Esophagus muscularis mucosa (tissue), 4 donors: ENCODE measurements around the gene ANK2. TPM values are rescaled to one million over a fixed set of nuclear protein-coding genes. Genes with fewer than 3 reads are reported as not detected.
"Not testable (repeated sequence)": the region's sequence is repeated elsewhere in the genome, so short reads cannot be mapped to it uniquely, and the experiment has no call there.

ENCODE experiments used
- DNase-seq: peaks from one replicate; pipeline ENCODE4 v3.0.0-alpha.2; 2017; ENCODE audit errors: extremely low spot score
- H3K27ac ChIP-seq, 4 donors: fragments of 200-600 bp; sonication (generic); replicated peaks in 1 of 4; 1 replicate in 3 of 4; 2 replicates in 1 of 4; pipeline ENCODE4 v1.5.1; 2016 to 2019; ENCODE audit warnings: mild to moderate bottlenecking in 1 of 4
- H3K27me3 ChIP-seq, 4 donors: fragments of 200-600 bp; sonication (generic); one replicate each; pipeline versions ENCODE4 v1.5.1 to v1.6.0; 2016 to 2019
- H3K36me3 ChIP-seq, 4 donors: fragments of 200-600 bp; sonication (generic); one replicate each; pipeline ENCODE4 v1.5.1; 2016 to 2019
- H3K4me1 ChIP-seq, 4 donors: fragments of 200-600 bp; sonication (generic); one replicate each; pipeline ENCODE4 v1.5.1; 2016 to 2019
- H3K4me3 ChIP-seq, 4 donors: fragments of 200-600 bp; sonication (generic); 1 replicate in 2 of 4; 2 replicates in 2 of 4; pipeline ENCODE4 v1.5.1; 2016 to 2019; ENCODE audit warnings: mild to moderate bottlenecking in 4 of 4, moderate library complexity in 1 of 4
- H3K9me3 ChIP-seq, 4 donors: fragments of 200-600 bp; sonication (generic); 1 replicate in 3 of 4; 2 replicates in 1 of 4; pipeline ENCODE4 v1.5.1; 2016 to 2019
- EP300 ChIP-seq: sonication (generic); formaldehyde crosslinking; IDR thresholded peaks from one replicate; pipeline ENCODE4 v1.6.1; 2017; ENCODE audit warnings: antibody characterized with exemption
- POLR2A ChIP-seq: fragments of 450-650 bp; IDR thresholded peaks from one replicate; pipeline ENCODE4 v1.6.1; 2017; ENCODE audit warnings: antibody characterized with exemption, moderate library complexity, mild to moderate bottlenecking, low read depth
- POLR2AphosphoS5 ChIP-seq, 2 donors: sonication (generic); formaldehyde crosslinking; IDR thresholded peaks; one replicate each; pipeline ENCODE4 v1.6.1; 2017; ENCODE audit warnings: antibody characterized with exemption in 2 of 2
- WGBS: methylation state at CpG from one replicate; pipeline ENCODE4 v1.1.5; 2018; 5-methylcytosine and 5-hydroxymethylcytosine counted together
- intact Hi-C: fragments of 100-400 bp; cut with DNase I; formaldehyde crosslinking; loops from one replicate; pipeline ENCODE4 v1.15.1; 2023
- total RNA-seq, 4 donors: library from RNA; depleted of rRNA; stranded (reverse); fragments of >200 nt; gene quantifications; one replicate each; pipeline versions ENCODE4 v1.1.0 to v1.2.1, GENCODE V29; 2016
- TF ChIP-seq, protein P1 (sequence below), 3 experiments: fragments of 200-600 bp in 2 of 3; fragments of 450-650 bp in 1 of 3; sonication (generic) in 2 of 3; IDR thresholded peaks; one replicate each; pipeline ENCODE4 v1.5.1; 2017 to 2019; ENCODE audit warnings: antibody characterized with exemption in 3 of 3, mild to moderate bottlenecking in 2 of 3, moderate library complexity in 1 of 3

Gene ANK2
- total RNA-seq, 4 donors from 2014 or later, result 76.8 to 88.0 (median 82.8) TPM

DNA sequence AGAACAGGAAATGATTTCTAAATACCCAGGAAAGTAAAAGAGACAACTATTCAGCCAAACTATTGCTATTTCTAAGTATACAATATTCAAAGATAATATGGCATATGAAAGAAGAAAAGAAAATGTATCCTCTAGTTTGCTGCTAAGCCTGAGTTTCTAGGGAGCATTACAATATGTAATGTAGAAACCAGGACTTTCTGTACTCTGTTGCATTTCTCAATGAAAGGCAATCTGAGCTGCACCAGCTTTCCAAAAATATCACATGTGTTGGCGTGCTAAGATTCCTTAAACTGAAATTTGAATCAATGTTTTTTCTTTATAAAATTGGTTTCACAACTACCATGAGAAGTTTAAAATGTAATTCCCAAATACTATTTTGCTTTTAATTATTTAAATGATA, 129.6 kb downstream of the ANK2 start:
- 68% methylated on average over 1 of the region's 1 CpG for WGBS
- TF ChIP-seq EP300 (no peak), POLR2AphosphoS5 (IDR thresholded peaks at IDR 0.05) (peak in 1 of 2 donors; percentile 14), POLR2A (no peak)
- TF ChIP-seq, protein P1, sequence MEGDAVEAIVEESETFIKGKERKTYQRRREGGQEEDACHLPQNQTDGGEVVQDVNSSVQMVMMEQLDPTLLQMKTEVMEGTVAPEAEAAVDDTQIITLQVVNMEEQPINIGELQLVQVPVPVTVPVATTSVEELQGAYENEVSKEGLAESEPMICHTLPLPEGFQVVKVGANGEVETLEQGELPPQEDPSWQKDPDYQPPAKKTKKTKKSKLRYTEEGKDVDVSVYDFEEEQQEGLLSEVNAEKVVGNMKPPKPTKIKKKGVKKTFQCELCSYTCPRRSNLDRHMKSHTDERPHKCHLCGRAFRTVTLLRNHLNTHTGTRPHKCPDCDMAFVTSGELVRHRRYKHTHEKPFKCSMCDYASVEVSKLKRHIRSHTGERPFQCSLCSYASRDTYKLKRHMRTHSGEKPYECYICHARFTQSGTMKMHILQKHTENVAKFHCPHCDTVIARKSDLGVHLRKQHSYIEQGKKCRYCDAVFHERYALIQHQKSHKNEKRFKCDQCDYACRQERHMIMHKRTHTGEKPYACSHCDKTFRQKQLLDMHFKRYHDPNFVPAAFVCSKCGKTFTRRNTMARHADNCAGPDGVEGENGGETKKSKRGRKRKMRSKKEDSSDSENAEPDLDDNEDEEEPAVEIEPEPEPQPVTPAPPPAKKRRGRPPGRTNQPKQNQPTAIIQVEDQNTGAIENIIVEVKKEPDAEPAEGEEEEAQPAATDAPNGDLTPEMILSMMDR (IDR thresholded peaks at IDR 0.05), result no peak
- no peaks in the 10 kb centered on the region for H3K9me3 ChIP-seq
- no peak for DNase-seq
- H3K4me3 ChIP-seq, result no peak overlapping the region
- no peaks in the 10 kb centered on the region for H3K27me3 ChIP-seq
- no peaks in the 10 kb centered on the region for H3K36me3 ChIP-seq
- peak overlapping the region in 1 of 4 donors; percentile 33 for H3K27ac ChIP-seq
- H3K4me1 ChIP-seq, result peaks cover 3 to 44% (median 24%) of the 10 kb centered on the region in 4 donors
- intact Hi-C loops, result no loop called here

DNA sequence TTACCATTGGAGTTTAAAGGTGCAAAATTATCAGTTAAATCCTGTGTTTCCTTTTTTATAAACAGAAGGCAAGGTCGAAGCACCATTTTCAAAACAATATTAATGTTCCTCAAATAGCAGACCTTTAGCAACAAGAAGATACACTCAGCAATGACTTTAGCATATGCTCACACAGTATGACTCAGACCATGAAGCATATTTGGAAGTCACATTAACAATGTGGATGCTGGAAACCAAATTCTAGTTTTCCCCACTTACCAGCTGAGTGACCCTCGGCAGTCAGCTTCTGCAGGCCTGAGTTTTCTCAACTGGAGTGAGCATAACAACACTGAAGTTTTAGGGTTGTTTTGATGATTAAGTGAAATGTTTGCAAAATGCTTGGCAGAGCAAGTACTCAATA, 130.5 kb downstream of the ANK2 start:
- no peaks in the 10 kb centered on the region for H3K27me3 ChIP-seq
- 62% methylated on average over 2 of the region's 2 CpGs for WGBS
- intact Hi-C loops, result no loop called here
- peaks cover 3 to 44% (median 24%) of the 10 kb centered on the region in 4 donors for H3K4me1 ChIP-seq
- H3K27ac ChIP-seq, result no peak overlapping the region
- H3K36me3 ChIP-seq, result no peaks in the 10 kb centered on the region
- H3K4me3 ChIP-seq, result no peak overlapping the region
- peaks cover 0 to 3% (median 0%) of the 10 kb centered on the region in 4 donors for H3K9me3 ChIP-seq
- no peak for DNase-seq
- TF ChIP-seq POLR2A, result no peak
- no peak for TF ChIP-seq EP300
- TF ChIP-seq POLR2AphosphoS5 (IDR thresholded peaks at IDR 0.05), result no peak
- TF ChIP-seq, protein P1 (IDR thresholded peaks at IDR 0.05), result no peak

DNA sequence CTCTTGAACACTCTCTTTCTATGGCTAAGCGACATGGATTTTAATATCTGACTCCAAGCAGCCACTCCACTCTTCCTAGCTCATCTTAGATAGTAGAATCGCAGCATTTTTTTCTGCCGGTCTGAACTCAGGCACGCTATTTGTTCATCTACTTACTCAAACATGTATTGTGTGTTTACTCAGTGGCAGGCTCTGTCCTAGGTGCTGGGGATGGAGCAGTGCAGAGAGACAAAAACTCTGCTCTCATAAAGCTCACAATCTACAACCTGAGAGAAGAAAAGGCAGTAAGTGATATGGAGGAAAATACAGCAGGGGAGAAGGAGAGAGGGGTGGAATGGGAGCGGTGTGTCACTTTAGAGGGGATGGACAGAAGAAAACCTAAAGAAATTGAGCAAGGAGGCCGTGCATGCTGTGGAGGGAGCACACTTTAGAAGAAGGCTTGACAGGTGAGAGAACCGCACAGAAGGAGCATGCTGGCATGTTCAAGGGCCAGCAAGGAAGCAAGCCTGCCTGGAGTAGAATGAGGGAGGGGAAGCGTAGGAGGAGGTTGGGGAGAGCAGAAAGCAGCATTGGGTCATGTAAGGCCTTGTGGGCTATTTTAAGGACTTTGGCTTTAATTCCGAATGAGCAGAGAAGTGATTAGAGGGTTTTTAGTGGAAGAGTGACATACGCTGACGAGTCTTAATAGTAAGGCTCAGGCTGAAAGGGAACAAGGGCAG, 132.0 kb downstream of the ANK2 start:
- 80% methylated on average over 11 of the region's 11 CpGs for WGBS
- H3K27ac ChIP-seq, result no peak overlapping the region

DNA sequence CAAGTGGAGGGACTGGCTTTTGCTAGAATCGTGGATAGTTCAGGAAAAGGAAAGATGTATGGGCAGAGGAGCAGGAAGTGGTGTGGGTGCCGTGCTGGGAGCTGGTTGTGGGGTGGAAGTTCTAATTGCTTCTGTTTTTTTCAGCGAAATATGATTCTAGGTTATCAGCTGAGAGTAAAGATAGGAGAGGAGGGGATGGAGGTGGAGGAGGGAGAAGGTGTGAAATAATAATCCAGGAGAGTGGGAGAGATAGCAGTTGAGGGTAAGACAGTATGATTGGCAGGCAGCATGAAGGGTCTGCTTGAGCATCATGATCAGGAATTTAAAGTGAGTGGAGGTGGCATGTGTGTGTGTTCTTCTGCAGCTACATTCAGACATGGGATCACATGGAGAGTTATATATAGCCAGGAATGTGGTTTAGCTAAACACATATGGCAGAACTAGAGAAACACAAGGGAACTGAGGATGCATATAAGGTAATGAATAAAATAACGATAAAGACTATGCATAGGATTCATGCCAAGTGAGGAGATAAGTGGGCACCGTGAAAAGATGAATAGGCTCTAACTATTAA, 133.7 kb downstream of the ANK2 start:
- H3K9me3 ChIP-seq, result peaks cover 0 to 3% (median 0%) of the 10 kb centered on the region in 4 donors
- WGBS, result 65% methylated on average over 5 of the region's 5 CpGs
- peaks cover 3 to 44% (median 23%) of the 10 kb centered on the region in 4 donors for H3K4me1 ChIP-seq
- no peak overlapping the region for H3K27ac ChIP-seq
- intact Hi-C loops, result no loop called here
- H3K36me3 ChIP-seq, result no peaks in the 10 kb centered on the region
- no peak overlapping the region for H3K4me3 ChIP-seq
- no peak for TF ChIP-seq EP300
- TF ChIP-seq, protein P1 (IDR thresholded peaks at IDR 0.05), result no peak
- TF ChIP-seq POLR2A, result no peak
- TF ChIP-seq POLR2AphosphoS5 (IDR thresholded peaks at IDR 0.05), result no peak
- H3K27me3 ChIP-seq, result no peaks in the 10 kb centered on the region
- no peak for DNase-seq

More for the DNA sequence above, 132.0 kb downstream of the ANK2 start:
- Histone ChIP-seq H3K36me3 (no peaks in the 10 kb centered on the region), H3K4me1 (peaks cover 3 to 44% (median 24%) of the 10 kb centered on the region in 4 donors), H3K27me3 (no peaks in the 10 kb centered on the region), H3K9me3 (peaks cover 0 to 3% (median 0%) of the 10 kb centered on the region in 4 donors), H3K4me3 (no peak overlapping the region)
- DNase-seq, result no peak
- intact Hi-C loops, result no loop called here
- TF ChIP-seq EP300, result no peak
- TF ChIP-seq POLR2A, result no peak
- TF ChIP-seq POLR2AphosphoS5 (IDR thresholded peaks at IDR 0.05), result no peak
- TF ChIP-seq, protein P1 (IDR thresholded peaks at IDR 0.05), result no peak

DNA sequence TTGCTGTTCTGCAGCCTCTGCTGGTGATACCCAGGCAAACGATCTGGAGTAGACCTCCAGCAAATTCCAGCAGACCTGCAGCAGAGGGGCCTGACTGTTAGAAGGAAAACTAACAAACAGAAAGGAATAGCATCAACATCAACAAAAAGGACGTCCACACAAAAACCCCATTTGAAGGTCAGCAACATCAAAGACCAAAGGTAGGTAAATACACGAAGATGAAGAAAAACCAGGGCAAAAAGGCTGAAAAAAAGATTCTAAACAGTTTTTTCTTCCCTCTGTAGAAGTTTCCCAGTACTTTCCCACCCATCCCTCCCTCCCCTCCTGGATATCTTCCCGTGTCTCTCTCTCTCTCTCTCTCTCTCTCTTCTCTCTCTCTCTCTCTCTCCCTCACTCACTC, 136.8 kb downstream of the ANK2 start:
- intact Hi-C loops, result not testable (repeated sequence)

More for the DNA sequence above, 136.8 kb downstream of the ANK2 start:
- 69% methylated on average over 4 of the region's 4 CpGs for WGBS
- H3K9me3 ChIP-seq, DNase-seq, H3K36me3 ChIP-seq, H3K27ac ChIP-seq, H3K27me3 ChIP-seq, H3K4me3 ChIP-seq: not testable (repeated sequence)
- peaks cover 3 to 19% (median 5%) of the 10 kb centered on the region in 4 donors for H3K4me1 ChIP-seq
